ENCODE measurements around the gene PHC1.

PHC1 gene

GRCh38 chr12:8950702-8951478, 36.6 kb downstream of the PHC1 start:
- peak in 1 of 2 donors; percentile 15 for DNase-seq

- DNase-seq, result no peak
Measured at GRCh38 chr12:8951744-8952143, 37.4 kb downstream of the PHC1 start.

GRCh38 chr12:8953773-8954402, 39.6 kb downstream of the PHC1 start:
- DNase-seq, result no peak

- DNase-seq, result no peak
Measured at GRCh38 chr12:8956073-8956472, 41.8 kb downstream of the PHC1 start.

- DNase-seq, result no peak
Measured at GRCh38 chr12:8956772-8957171, 42.5 kb downstream of the PHC1 start.

GRCh38 chr12:8957561-8957960, 43.3 kb downstream of the PHC1 start:
- DNase-seq, result no peak

- DNase-seq, result no peak
Measured at GRCh38 chr12:8958066-8958465, 43.8 kb downstream of the PHC1 start.

- DNase-seq, result no peak
Measured at GRCh38 chr12:8960176-8960575, 45.9 kb downstream of the PHC1 start.

- DNase-seq, result no peak
Measured at GRCh38 chr12:8968761-8969160, 54.5 kb downstream of the PHC1 start.

- no peak for DNase-seq
Measured at GRCh38 chr12:8969861-8970411, 55.6 kb downstream of the PHC1 start.

GRCh38 chr12:8970432-8970831, 56.1 kb downstream of the PHC1 start:
- no peak for DNase-seq

- DNase-seq, result no peak
Measured at GRCh38 chr12:8980137-8980536, 65.8 kb downstream of the PHC1 start.

- DNase-seq, result no peak
Measured at GRCh38 chr12:8985213-8985754, 71.0 kb downstream of the PHC1 start.

GRCh38 chr12:8987163-8987562, 72.9 kb downstream of the PHC1 start:
- no peak for DNase-seq

- DNase-seq, result no peak
Measured at GRCh38 chr12:8987685-8988084, 73.4 kb downstream of the PHC1 start.

- DNase-seq, result peak in 1 of 2 donors; percentile 91
Measured at GRCh38 chr12:8989413-8989812, 75.1 kb downstream of the PHC1 start, which contains the start of gene KLRG1. TSS of gene KLRG1 (plus strand) at chr12:8989546. CDS start at chr12:8989636, 90 bp downstream.
